Breast epithelium (tissue), 3 donors: ENCODE data around the gene ZCCHC14.

ENCODE experiments used
- CTCF ChIP-seq, 3 donors: fragments of 450-650 bp; IDR thresholded peaks; one replicate each; pipeline ENCODE4 v1.5.1; 2016 to 2017; ENCODE audit warnings: antibody characterized with exemption in 3 of 3, mild to moderate bottlenecking in 3 of 3, moderate library complexity in 3 of 3
- POLR2A ChIP-seq: fragments of 450-650 bp; IDR thresholded peaks from one replicate; pipeline ENCODE4 v1.6.1; 2016; ENCODE audit warnings: antibody characterized with exemption, mild to moderate bottlenecking, moderate library complexity
- POLR2AphosphoS5 ChIP-seq, 3 donors: sonication (generic); formaldehyde crosslinking; IDR thresholded peaks; one replicate each; pipeline ENCODE4 v1.6.1; 2017; ENCODE audit warnings: antibody characterized with exemption in 3 of 3

DNA sequence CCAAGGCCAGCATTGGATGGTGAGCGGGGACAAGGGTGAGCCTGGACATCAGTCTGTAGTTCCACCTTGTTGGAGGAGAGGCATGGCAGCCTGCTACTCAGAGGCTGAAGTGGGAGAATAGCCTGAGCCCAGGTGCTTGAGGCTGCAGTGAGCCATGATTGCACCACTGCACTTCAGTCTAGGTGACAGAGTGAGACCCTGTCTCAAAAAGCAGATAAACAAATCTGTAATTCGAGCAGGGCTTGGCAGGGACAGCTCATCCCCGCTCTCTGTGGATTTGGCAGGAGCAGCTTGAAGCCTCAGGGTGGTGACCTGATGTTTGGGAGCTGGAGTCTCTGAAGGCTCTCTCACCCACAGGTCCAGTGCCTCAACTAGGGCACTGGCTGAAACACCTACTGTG, 38.6 kb upstream of the ZCCHC14 start:
- TF ChIP-seq POLR2AphosphoS5 (IDR thresholded peaks at IDR 0.05) (no peak), POLR2A (no peak), CTCF (IDR thresholded peaks at IDR 0.05) (no peak)
